Epithelial cell of esophagus (primary cell): ENCODE results near the gene CCT8.

Experiments
- DNase-seq: peaks from one replicate; pipeline ENCODE4 v3.0.0; 2010; ENCODE audit warnings: low read depth
- H3K4me3 ChIP-seq: 2 replicates; pipeline ENCODE4 v1.5.1; 2011; ENCODE audit warnings: mild to moderate bottlenecking, low read length, control low read depth
- TF ChIP-seq, protein P1 (sequence below): IDR thresholded peaks from 2 replicates; pipeline ENCODE4 v1.5.1; 2011; ENCODE audit warnings: low read depth, mild to moderate bottlenecking, low read length, control low read depth, inconsistent platforms; ENCODE audit not compliant: insufficient read depth; ENCODE audit errors: missing control alignments

Gene CCT8, protein sequence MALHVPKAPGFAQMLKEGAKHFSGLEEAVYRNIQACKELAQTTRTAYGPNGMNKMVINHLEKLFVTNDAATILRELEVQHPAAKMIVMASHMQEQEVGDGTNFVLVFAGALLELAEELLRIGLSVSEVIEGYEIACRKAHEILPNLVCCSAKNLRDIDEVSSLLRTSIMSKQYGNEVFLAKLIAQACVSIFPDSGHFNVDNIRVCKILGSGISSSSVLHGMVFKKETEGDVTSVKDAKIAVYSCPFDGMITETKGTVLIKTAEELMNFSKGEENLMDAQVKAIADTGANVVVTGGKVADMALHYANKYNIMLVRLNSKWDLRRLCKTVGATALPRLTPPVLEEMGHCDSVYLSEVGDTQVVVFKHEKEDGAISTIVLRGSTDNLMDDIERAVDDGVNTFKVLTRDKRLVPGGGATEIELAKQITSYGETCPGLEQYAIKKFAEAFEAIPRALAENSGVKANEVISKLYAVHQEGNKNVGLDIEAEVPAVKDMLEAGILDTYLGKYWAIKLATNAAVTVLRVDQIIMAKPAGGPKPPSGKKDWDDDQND

DNA sequence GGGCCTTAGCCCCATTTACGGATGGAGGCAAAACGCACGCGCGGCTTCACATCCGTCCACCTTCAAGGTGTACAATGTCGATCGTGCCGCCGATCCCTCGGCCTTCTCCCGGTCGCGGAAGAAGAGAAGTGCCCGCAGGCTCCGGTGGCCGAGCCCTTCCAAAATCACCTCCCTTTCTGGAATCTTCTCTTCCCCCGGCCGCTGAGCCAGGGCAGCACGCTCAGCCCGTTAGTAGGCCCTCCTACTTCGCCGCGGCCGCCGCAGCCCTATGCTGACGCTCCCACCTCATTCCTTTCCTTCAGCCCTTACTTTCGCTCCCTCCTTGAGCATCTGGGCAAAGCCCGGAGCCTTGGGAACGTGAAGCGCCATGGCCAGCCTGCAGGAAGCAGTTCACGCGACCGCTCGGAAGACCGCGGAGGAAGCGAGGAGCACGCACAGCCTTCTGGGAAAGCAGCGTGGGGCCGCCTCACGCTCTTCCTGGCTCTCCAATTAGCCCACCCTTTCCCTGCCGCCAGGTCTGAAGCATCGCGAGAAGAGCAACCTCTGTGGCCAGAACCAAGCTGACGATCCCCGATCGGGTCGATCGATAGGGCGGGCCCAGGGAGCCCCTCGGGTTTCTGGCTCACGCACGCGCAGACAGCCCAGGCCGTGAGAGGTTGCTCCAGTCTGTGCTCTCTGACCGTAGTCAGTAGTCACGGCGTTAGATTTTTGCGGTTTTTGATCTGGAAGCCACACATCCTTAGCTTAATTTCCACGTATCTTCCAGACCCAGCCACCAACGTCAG is at the start of gene CCT8:
CCT8 (minus strand) TSS at position 427 of the 785 bp plus-strand sequence; CDS start at position 369, 58 bp downstream.
- peak; percentile 100 for DNase-seq
- TF ChIP-seq, protein P1, sequence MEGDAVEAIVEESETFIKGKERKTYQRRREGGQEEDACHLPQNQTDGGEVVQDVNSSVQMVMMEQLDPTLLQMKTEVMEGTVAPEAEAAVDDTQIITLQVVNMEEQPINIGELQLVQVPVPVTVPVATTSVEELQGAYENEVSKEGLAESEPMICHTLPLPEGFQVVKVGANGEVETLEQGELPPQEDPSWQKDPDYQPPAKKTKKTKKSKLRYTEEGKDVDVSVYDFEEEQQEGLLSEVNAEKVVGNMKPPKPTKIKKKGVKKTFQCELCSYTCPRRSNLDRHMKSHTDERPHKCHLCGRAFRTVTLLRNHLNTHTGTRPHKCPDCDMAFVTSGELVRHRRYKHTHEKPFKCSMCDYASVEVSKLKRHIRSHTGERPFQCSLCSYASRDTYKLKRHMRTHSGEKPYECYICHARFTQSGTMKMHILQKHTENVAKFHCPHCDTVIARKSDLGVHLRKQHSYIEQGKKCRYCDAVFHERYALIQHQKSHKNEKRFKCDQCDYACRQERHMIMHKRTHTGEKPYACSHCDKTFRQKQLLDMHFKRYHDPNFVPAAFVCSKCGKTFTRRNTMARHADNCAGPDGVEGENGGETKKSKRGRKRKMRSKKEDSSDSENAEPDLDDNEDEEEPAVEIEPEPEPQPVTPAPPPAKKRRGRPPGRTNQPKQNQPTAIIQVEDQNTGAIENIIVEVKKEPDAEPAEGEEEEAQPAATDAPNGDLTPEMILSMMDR = no peak
- peak within 1 kb of the TSS; percentile 87 for H3K4me3 ChIP-seq

DNA sequence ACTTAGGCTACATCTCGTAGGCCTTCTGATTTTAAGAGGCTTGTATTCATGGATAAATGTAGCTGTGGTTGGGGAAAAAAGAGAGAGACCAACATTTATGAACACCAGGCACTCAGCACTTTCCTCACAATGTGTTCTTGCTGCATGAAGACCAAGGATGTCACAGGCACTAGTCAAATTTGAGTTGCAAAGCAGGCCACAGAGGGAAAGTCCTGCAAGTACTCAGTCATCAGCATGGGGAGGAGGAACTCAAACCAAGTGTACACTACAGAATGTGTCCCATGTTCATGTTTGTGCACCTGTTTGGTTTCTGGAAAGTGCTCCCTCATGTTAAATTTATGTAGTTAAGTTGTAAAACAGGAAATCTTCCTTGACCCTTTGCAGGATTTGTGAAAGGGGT is 48.3 kb upstream of the CCT8 start:
- no peak for DNase-seq
- no peak overlapping the region for H3K4me3 ChIP-seq
- TF ChIP-seq, protein P1 = no peak

DNA sequence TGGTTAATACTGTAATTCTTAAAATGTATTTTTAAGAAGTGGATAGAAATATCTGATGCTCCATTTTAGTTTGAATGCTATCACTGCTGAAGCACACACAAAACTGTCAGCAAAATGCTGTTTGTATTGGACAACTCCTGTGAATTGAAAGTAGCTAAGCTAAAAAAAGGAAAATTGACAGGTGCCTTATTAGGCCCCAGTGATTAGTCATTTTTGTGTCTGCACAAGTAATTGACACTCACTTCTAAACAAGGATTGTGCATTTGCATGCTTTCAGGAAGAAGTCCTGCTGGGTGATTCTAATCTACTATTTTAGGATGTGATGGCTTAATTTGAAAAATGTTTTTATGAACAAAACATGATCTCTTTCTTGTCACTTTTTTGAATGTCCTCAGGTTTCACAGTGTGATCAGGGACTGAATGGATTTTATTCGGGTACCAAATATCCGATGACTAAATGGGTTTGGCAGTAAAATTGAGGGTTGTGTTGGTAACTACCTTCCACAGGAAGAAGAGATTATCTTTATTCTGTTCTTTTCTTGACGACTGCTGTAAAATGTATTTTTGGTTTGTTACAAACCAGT is 44.0 kb upstream of the CCT8 start:
- H3K4me3 ChIP-seq = no peak overlapping the region
- TF ChIP-seq, protein P1 = no peak
- peak; percentile 40 for DNase-seq

DNA sequence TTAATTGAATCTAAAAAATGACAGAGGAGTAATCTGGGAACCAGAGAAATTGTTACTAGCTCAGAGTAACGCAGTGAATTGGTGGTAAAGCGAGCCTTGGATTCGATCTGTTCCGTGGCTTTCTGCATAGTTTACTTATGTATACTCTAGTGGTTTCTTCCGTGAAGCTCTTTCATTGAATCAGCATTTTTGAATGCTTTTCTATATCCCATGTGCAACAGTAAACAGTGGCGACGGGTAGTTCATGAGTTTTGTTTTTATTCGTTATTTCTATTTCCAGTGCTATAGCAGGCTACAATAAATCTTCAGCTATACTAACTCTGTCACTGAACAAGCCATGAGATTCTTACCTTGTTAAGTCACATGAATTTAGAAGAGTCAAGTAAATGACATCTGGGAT is 42.5 kb upstream of the CCT8 start:
- no peak for DNase-seq
- H3K4me3 ChIP-seq = no peak overlapping the region
- TF ChIP-seq, protein P1 = no peak

DNA sequence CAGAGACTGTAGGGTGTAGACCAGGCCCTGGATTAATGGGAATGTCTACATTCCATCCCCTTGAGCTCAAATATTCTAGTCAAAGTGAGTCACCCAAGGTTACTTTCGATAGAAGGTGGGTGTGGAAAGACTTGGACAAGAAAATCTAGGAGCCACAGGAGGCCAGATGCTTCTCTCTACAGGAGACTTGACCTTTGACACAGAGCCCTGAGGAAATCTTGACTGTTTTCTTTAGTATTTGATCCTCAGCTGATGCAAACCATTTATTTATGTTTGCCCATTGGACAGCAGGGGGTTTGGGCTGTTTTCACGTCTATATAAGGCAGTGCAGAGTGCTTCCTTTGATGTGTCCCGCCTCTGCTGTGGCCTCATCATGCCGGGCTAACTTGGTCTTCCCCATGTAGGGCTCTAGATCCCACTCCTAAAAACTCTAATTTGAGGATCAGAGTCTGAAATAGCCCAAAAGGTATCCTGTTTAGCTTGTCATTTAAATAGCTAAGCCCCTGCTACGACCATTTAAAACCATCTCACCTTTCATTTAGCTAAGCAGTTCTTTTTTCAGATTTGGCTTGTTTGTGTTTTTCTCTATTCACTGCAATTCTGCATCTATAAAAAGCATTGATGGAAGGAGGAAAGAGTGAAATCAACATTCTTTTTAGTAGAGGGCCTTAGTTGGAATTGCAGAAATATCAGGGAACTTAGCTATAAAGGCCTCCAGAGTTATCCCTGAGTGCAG is 41.5 kb upstream of the CCT8 start:
- H3K4me3 ChIP-seq = no peak overlapping the region
- TF ChIP-seq, protein P1 = no peak
- DNase-seq = peak; percentile 89

DNA sequence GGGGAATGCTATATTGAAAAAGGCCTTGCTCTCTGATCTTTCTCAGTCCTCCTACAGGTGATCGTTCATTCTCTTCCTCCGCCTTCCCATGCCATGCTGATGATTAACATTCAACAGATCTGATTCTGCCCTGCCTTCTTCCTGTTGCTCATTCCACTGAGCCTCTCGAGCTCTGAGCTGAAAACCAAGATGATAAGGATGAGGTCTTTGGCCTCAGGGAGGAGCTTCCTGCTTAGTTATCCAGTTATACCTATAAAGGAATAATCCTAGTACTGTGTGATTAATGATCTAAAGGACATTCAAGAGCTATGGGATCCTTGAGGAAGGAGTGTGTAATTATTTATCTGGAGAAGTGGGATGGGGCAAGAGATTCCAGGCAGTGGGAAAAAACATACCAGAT is 31.8 kb upstream of the CCT8 start:
- TF ChIP-seq, protein P1 = no peak
- DNase-seq = peak; percentile 91

More for the DNA sequence above, 31.8 kb upstream of the CCT8 start:
- H3K4me3 ChIP-seq = no peak overlapping the region
